ENCODE data around the gene PRR33. TPM values are rescaled to one million over a fixed set of nuclear protein-coding genes. Genes with fewer than 3 reads are reported as not detected.

PRR33 gene
- total RNA-seq, 1 experiment from 2014 or later: not detected

DNA sequence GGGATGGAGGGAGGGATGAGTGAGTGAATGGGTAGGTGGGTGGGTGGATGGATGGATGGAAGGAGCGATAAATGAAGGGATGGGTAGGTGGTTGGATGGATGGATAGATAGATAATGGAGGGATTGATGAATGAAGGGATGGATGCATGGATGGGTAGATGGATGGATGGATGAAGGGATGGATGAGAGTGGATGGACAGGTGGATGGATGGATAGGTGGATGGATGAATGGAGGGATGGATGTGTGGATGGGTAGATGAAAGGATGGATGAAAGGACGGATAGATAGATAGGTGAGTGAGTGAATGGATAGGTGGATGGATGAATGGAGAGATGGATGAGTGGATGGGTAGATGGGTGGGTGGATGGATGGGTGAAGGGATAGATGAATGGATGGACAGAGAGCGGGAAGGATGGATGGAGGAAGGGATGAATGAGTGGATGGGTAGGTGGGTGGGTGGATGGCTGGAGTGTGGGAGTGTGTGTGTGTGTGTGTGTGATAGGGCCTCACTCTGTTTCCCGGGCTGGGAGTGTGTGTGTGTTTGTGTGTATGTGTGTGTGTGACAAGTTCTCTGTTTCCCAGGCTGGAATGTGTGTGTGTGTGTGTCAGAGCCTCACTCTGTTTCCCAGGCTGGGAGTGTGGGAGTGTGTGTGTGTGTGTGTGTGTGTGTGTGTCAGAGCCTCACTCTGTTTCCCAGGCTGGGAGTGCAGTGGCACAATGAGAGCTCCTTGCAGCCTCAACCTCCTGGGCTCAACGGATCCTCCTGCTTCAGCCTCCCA is 2.1 kb upstream of the PRR33 start:
- no peak for ATAC-seq
- ChIA-PET CTCF (interaction anchor here (0.6 kb wide), 1 partner anchor 61 kb away, joined by 9 read pairs; no protein-coding TSS in a partner anchor), POLR2A (no interaction called here)
- in situ Hi-C loops (cut with HindIII; ENCODE audit: low pct_unique_long_range_greater_than_20kb, low sequenced_read_pairs): no loop called here
- Histone ChIP-seq H3K27me3 (ENCODE audit: control insufficient read depth, insufficient read depth, low read length) (peaks cover 5% of the 10 kb centered on the region; the same call in 1 of the 2 replicates), H3K9me3 (ENCODE audit: control insufficient read depth, insufficient read depth, low read depth, low read length) (no peaks in the 10 kb centered on the region), H3K4me3 (ENCODE audit: low read depth in 2 of 2, low read length in 2 of 2) (no peak overlapping the region), H3K4me1 (ENCODE audit: control insufficient read depth, insufficient read depth, low read length) (no peaks in the 10 kb centered on the region), H3K27ac (ENCODE audit: low read length) (no peak overlapping the region), H3K36me3 (ENCODE audit: control insufficient read depth, insufficient read depth, low read length) (no peaks in the 10 kb centered on the region)
- DNase-seq (ENCODE audit: low read depth, low spot score): no peak
- intact Hi-C loops (cut with micrococcal nuclease; ENCODE audit: unreplicated experiment): loop anchor here (1.0 kb wide), 1 partner anchor 23 kb away; no protein-coding TSS in a partner anchor
- no TSS peak for BruUV-seq (replicated peaks)
- TF ChIP-seq REST (IDR thresholded peaks at IDR 0.05; ENCODE audit: insufficient read depth in 1 of 2, low read depth in 2 of 2, low read length in 1 of 2): no peak
- no peak for TF ChIP-seq POLR2AphosphoS5 (IDR thresholded peaks at IDR 0.05; ENCODE audit: low read depth, low read length)
- TF ChIP-seq SIN3A (IDR thresholded peaks at IDR 0.05; ENCODE audit: borderline replicate concordance, insufficient read depth, low read depth, low read length): no peak
- TF ChIP-seq TCF7L2 (IDR thresholded peaks at IDR 0.05; ENCODE audit: low read depth, low read length): no peak
- TF ChIP-seq, protein P1, sequence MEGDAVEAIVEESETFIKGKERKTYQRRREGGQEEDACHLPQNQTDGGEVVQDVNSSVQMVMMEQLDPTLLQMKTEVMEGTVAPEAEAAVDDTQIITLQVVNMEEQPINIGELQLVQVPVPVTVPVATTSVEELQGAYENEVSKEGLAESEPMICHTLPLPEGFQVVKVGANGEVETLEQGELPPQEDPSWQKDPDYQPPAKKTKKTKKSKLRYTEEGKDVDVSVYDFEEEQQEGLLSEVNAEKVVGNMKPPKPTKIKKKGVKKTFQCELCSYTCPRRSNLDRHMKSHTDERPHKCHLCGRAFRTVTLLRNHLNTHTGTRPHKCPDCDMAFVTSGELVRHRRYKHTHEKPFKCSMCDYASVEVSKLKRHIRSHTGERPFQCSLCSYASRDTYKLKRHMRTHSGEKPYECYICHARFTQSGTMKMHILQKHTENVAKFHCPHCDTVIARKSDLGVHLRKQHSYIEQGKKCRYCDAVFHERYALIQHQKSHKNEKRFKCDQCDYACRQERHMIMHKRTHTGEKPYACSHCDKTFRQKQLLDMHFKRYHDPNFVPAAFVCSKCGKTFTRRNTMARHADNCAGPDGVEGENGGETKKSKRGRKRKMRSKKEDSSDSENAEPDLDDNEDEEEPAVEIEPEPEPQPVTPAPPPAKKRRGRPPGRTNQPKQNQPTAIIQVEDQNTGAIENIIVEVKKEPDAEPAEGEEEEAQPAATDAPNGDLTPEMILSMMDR (IDR thresholded peaks at IDR 0.05): no peak

GRCh38 chr11:1892558-1892957 is 863 bp upstream of the PRR33 start:
- no TSS peak for BruUV-seq (replicated peaks)

More at GRCh38 chr11:1892558-1892957, 863 bp upstream of the PRR33 start:
- intact Hi-C loops (cut with micrococcal nuclease; ENCODE audit: unreplicated experiment): no loop called here
- H3K4me1 ChIP-seq (ENCODE audit: control insufficient read depth, insufficient read depth, low read length): no peaks in the 10 kb centered on the region
- DNase-seq (ENCODE audit: low read depth, low spot score) (no peak), ATAC-seq (no peak)
- H3K4me3 ChIP-seq (ENCODE audit: low read depth in 2 of 2, low read length in 2 of 2): no peak overlapping the region
- in situ Hi-C loops (cut with HindIII; ENCODE audit: low pct_unique_long_range_greater_than_20kb, low sequenced_read_pairs): no loop called here
- H3K9me3 ChIP-seq (ENCODE audit: control insufficient read depth, insufficient read depth, low read depth, low read length): no peaks in the 10 kb centered on the region
- H3K36me3 ChIP-seq (ENCODE audit: control insufficient read depth, insufficient read depth, low read length): no peaks in the 10 kb centered on the region
- TF ChIP-seq TCF7L2 (IDR thresholded peaks at IDR 0.05; ENCODE audit: low read depth, low read length) (no peak), REST (IDR thresholded peaks at IDR 0.05; ENCODE audit: insufficient read depth in 1 of 2, low read depth in 2 of 2, low read length in 1 of 2) (no peak), POLR2AphosphoS5 (IDR thresholded peaks at IDR 0.05; ENCODE audit: low read depth, low read length) (no peak), SIN3A (IDR thresholded peaks at IDR 0.05; ENCODE audit: borderline replicate concordance, insufficient read depth, low read depth, low read length) (no peak)
- TF ChIP-seq, protein P1 (IDR thresholded peaks at IDR 0.05): no peak
- peaks cover 5% of the 10 kb centered on the region; the same call in 1 of the 2 replicates for H3K27me3 ChIP-seq (ENCODE audit: control insufficient read depth, insufficient read depth, low read length)
- POLR2A ChIA-PET: no interaction called here
- CTCF ChIA-PET: interaction anchor here (0.6 to 0.7 kb wide), 3 partner anchors 100 to 192 kb away, joined by 3 to 10 read pairs (median 4); no protein-coding TSS in a partner anchor
- no peak overlapping the region for H3K27ac ChIP-seq (ENCODE audit: low read length)

Data from Panc1 (cell line).